ENCODE data around the gene FAM219A. TPM values are rescaled to one million over a fixed set of nuclear protein-coding genes. Genes with fewer than 3 reads are reported as not detected.

The FAM219A gene
- polyA plus RNA-seq, 1 donor, result 8.6 TPM

GRCh38 chr9:34501372-34501771 lies 43.0 kb upstream of the FAM219A start:
- no CpG with 5 or more reads among the region's 2 CpGs for WGBS (ENCODE audit: insufficient coverage, low lambda C conversion rate)
- Histone ChIP-seq H3K9me3 (ENCODE audit: control insufficient read depth, low read depth, low read length) (no peaks in the 10 kb centered on the region), H3K4me3 (ENCODE audit: low read length) (no peak overlapping the region), H3K27me3 (ENCODE audit: control insufficient read depth, insufficient read depth, low read length) (peaks cover 30% of the 10 kb centered on the region), H3K4me1 (ENCODE audit: control insufficient read depth, insufficient read depth, low read length) (no peaks in the 10 kb centered on the region), H3K27ac (ENCODE audit: low read length) (no peak overlapping the region), H3K36me3 (ENCODE audit: control insufficient read depth, insufficient read depth, low read length) (no peaks in the 10 kb centered on the region)
- DNase-seq, result no peak

GRCh38 chr9:34500623-34501267 lies 42.4 kb upstream of the FAM219A start:
- Histone ChIP-seq H3K27ac (ENCODE audit: low read length) (no peak overlapping the region), H3K4me3 (ENCODE audit: low read length) (no peak overlapping the region), H3K36me3 (ENCODE audit: control insufficient read depth, insufficient read depth, low read length) (no peaks in the 10 kb centered on the region), H3K27me3 (ENCODE audit: control insufficient read depth, insufficient read depth, low read length) (peaks cover 30% of the 10 kb centered on the region), H3K4me1 (ENCODE audit: control insufficient read depth, insufficient read depth, low read length) (no peaks in the 10 kb centered on the region), H3K9me3 (ENCODE audit: control insufficient read depth, low read depth, low read length) (no peaks in the 10 kb centered on the region)
- peak in 1 of 2 donors; percentile 15 for DNase-seq
- no CpG with 5 or more reads among the region's 6 CpGs for WGBS (ENCODE audit: insufficient coverage, low lambda C conversion rate)

GRCh38 chr9:34499076-34499475 lies 40.7 kb upstream of the FAM219A start:
- DNase-seq, result no peak
- Histone ChIP-seq H3K27me3 (ENCODE audit: control insufficient read depth, insufficient read depth, low read length) (peaks cover 27% of the 10 kb centered on the region), H3K9me3 (ENCODE audit: control insufficient read depth, low read depth, low read length) (no peaks in the 10 kb centered on the region), H3K36me3 (ENCODE audit: control insufficient read depth, insufficient read depth, low read length) (no peaks in the 10 kb centered on the region), H3K4me1 (ENCODE audit: control insufficient read depth, insufficient read depth, low read length) (no peaks in the 10 kb centered on the region), H3K4me3 (ENCODE audit: low read length) (no peak overlapping the region), H3K27ac (ENCODE audit: low read length) (no peak overlapping the region)
- no CpG with 5 or more reads among the region's 2 CpGs for WGBS (ENCODE audit: insufficient coverage, low lambda C conversion rate)

GRCh38 chr9:34498553-34498952 lies 40.2 kb upstream of the FAM219A start:
- H3K9me3 ChIP-seq (ENCODE audit: control insufficient read depth, low read depth, low read length), result no peaks in the 10 kb centered on the region
- no peak overlapping the region for H3K27ac ChIP-seq (ENCODE audit: low read length)
- WGBS (ENCODE audit: insufficient coverage, low lambda C conversion rate), result no CpG with 5 or more reads among the region's 3 CpGs
- DNase-seq, result no peak
- H3K4me1 ChIP-seq (ENCODE audit: control insufficient read depth, insufficient read depth, low read length), result no peaks in the 10 kb centered on the region
- no peaks in the 10 kb centered on the region for H3K36me3 ChIP-seq (ENCODE audit: control insufficient read depth, insufficient read depth, low read length)
- H3K27me3 ChIP-seq (ENCODE audit: control insufficient read depth, insufficient read depth, low read length), result peaks cover 22% of the 10 kb centered on the region
- H3K4me3 ChIP-seq (ENCODE audit: low read length), result no peak overlapping the region

GRCh38 chr9:34496149-34496712 lies 37.9 kb upstream of the FAM219A start:
- H3K9me3 ChIP-seq (ENCODE audit: control insufficient read depth, low read depth, low read length), result no peaks in the 10 kb centered on the region
- H3K27me3 ChIP-seq (ENCODE audit: control insufficient read depth, insufficient read depth, low read length), result peaks cover 10% of the 10 kb centered on the region
- H3K27ac ChIP-seq (ENCODE audit: low read length), result no peak overlapping the region
- H3K4me1 ChIP-seq (ENCODE audit: control insufficient read depth, insufficient read depth, low read length), result no peaks in the 10 kb centered on the region
- H3K4me3 ChIP-seq (ENCODE audit: low read length), result no peak overlapping the region
- no peak for DNase-seq
- no peaks in the 10 kb centered on the region for H3K36me3 ChIP-seq (ENCODE audit: control insufficient read depth, insufficient read depth, low read length)
- WGBS (ENCODE audit: insufficient coverage, low lambda C conversion rate), result 100% methylated on average over 1 of the region's 6 CpGs

- Histone ChIP-seq H3K4me3 (ENCODE audit: low read length) (no peak overlapping the region), H3K36me3 (ENCODE audit: control insufficient read depth, insufficient read depth, low read length) (no peaks in the 10 kb centered on the region), H3K9me3 (ENCODE audit: control insufficient read depth, low read depth, low read length) (no peaks in the 10 kb centered on the region), H3K4me1 (ENCODE audit: control insufficient read depth, insufficient read depth, low read length) (no peaks in the 10 kb centered on the region), H3K27me3 (ENCODE audit: control insufficient read depth, insufficient read depth, low read length) (peaks cover 12% of the 10 kb centered on the region), H3K27ac (ENCODE audit: low read length) (no peak overlapping the region)
- WGBS (ENCODE audit: insufficient coverage, low lambda C conversion rate), result no CpG with 5 or more reads among the region's 8 CpGs
- peak in 1 of 2 donors; percentile 29 for DNase-seq
Measured at GRCh38 chr9:34493972-34494535, 35.7 kb upstream of the FAM219A start.

- DNase-seq, result no peak
- Histone ChIP-seq H3K36me3 (ENCODE audit: control insufficient read depth, insufficient read depth, low read length) (no peaks in the 10 kb centered on the region), H3K4me1 (ENCODE audit: control insufficient read depth, insufficient read depth, low read length) (no peaks in the 10 kb centered on the region), H3K27ac (ENCODE audit: low read length) (no peak overlapping the region), H3K9me3 (ENCODE audit: control insufficient read depth, low read depth, low read length) (no peaks in the 10 kb centered on the region), H3K27me3 (ENCODE audit: control insufficient read depth, insufficient read depth, low read length) (peaks cover 13% of the 10 kb centered on the region), H3K4me3 (ENCODE audit: low read length) (no peak overlapping the region)
- no CpG with 5 or more reads among the region's 2 CpGs for WGBS (ENCODE audit: insufficient coverage, low lambda C conversion rate)
Measured at GRCh38 chr9:34492051-34492450, 33.7 kb upstream of the FAM219A start.

GRCh38 chr9:34491596-34491995 lies 33.2 kb upstream of the FAM219A start:
- H3K9me3 ChIP-seq (ENCODE audit: control insufficient read depth, low read depth, low read length), result no peaks in the 10 kb centered on the region
- no peaks in the 10 kb centered on the region for H3K4me1 ChIP-seq (ENCODE audit: control insufficient read depth, insufficient read depth, low read length)
- DNase-seq, result no peak
- H3K27me3 ChIP-seq (ENCODE audit: control insufficient read depth, insufficient read depth, low read length), result peaks cover 13% of the 10 kb centered on the region
- no peaks in the 10 kb centered on the region for H3K36me3 ChIP-seq (ENCODE audit: control insufficient read depth, insufficient read depth, low read length)
- H3K4me3 ChIP-seq (ENCODE audit: low read length), result no peak overlapping the region
- no CpG with 5 or more reads among the region's 2 CpGs for WGBS (ENCODE audit: insufficient coverage, low lambda C conversion rate)
- H3K27ac ChIP-seq (ENCODE audit: low read length), result no peak overlapping the region

- Histone ChIP-seq H3K4me3 (ENCODE audit: low read length) (no peak overlapping the region), H3K4me1 (ENCODE audit: control insufficient read depth, insufficient read depth, low read length) (no peaks in the 10 kb centered on the region), H3K27ac (ENCODE audit: low read length) (no peak overlapping the region), H3K9me3 (ENCODE audit: control insufficient read depth, low read depth, low read length) (no peaks in the 10 kb centered on the region), H3K27me3 (ENCODE audit: control insufficient read depth, insufficient read depth, low read length) (peaks cover 13% of the 10 kb centered on the region), H3K36me3 (ENCODE audit: control insufficient read depth, insufficient read depth, low read length) (no peaks in the 10 kb centered on the region)
- no peak for DNase-seq
- no CpG with 5 or more reads among the region's 3 CpGs for WGBS (ENCODE audit: insufficient coverage, low lambda C conversion rate)
Measured at GRCh38 chr9:34490760-34491159, 32.4 kb upstream of the FAM219A start.

- Histone ChIP-seq H3K27ac (ENCODE audit: low read length) (no peak overlapping the region), H3K27me3 (ENCODE audit: control insufficient read depth, insufficient read depth, low read length) (peaks cover 13% of the 10 kb centered on the region), H3K36me3 (ENCODE audit: control insufficient read depth, insufficient read depth, low read length) (no peaks in the 10 kb centered on the region), H3K4me1 (ENCODE audit: control insufficient read depth, insufficient read depth, low read length) (no peaks in the 10 kb centered on the region), H3K4me3 (ENCODE audit: low read length) (no peak overlapping the region), H3K9me3 (ENCODE audit: control insufficient read depth, low read depth, low read length) (no peaks in the 10 kb centered on the region)
- DNase-seq, result no peak
- no CpG with 5 or more reads among the region's 1 CpG for WGBS (ENCODE audit: insufficient coverage, low lambda C conversion rate)
Measured at GRCh38 chr9:34490360-34490759, 32.0 kb upstream of the FAM219A start.

- no peaks in the 10 kb centered on the region for H3K9me3 ChIP-seq (ENCODE audit: control insufficient read depth, low read depth, low read length)
- WGBS (ENCODE audit: insufficient coverage, low lambda C conversion rate), result 100% methylated on average over 1 of the region's 3 CpGs
- H3K4me1 ChIP-seq (ENCODE audit: control insufficient read depth, insufficient read depth, low read length), result no peaks in the 10 kb centered on the region
- no peaks in the 10 kb centered on the region for H3K36me3 ChIP-seq (ENCODE audit: control insufficient read depth, insufficient read depth, low read length)
- H3K27me3 ChIP-seq (ENCODE audit: control insufficient read depth, insufficient read depth, low read length), result peaks cover 13% of the 10 kb centered on the region
- H3K4me3 ChIP-seq (ENCODE audit: low read length), result no peak overlapping the region
- no peak overlapping the region for H3K27ac ChIP-seq (ENCODE audit: low read length)
- DNase-seq, result no peak
Measured at GRCh38 chr9:34486572-34486971, 28.2 kb upstream of the FAM219A start.

Data from large intestine (tissue), 3 donors.